ENCODE measurements around the gene CA10. TPM values are rescaled to one million over a fixed set of nuclear protein-coding genes. Genes with fewer than 3 reads are reported as not detected.

Gene CA10
- total RNA-seq, 1 experiment from 2014 or later: not detected

DNA sequence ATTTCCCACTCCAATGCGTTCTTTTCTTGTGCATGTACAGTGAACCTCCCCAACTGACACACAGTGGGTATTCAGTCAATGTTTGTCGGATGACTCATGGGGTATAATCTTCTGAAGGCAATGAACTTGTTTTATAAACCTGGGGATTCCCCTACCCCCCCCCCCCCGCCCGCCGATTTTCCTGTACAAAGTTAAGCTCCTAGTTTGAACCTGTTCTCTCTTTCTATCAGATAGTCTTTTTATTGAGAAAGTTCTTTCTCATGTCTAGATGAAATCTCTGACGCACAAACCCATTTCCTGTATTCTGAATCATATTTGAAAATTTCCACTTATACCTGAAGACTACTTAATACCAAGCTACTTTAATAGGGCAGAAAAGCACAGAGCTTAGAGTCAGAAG lies 338.3 kb downstream of the CA10 start:
- TF ChIP-seq, protein P1, sequence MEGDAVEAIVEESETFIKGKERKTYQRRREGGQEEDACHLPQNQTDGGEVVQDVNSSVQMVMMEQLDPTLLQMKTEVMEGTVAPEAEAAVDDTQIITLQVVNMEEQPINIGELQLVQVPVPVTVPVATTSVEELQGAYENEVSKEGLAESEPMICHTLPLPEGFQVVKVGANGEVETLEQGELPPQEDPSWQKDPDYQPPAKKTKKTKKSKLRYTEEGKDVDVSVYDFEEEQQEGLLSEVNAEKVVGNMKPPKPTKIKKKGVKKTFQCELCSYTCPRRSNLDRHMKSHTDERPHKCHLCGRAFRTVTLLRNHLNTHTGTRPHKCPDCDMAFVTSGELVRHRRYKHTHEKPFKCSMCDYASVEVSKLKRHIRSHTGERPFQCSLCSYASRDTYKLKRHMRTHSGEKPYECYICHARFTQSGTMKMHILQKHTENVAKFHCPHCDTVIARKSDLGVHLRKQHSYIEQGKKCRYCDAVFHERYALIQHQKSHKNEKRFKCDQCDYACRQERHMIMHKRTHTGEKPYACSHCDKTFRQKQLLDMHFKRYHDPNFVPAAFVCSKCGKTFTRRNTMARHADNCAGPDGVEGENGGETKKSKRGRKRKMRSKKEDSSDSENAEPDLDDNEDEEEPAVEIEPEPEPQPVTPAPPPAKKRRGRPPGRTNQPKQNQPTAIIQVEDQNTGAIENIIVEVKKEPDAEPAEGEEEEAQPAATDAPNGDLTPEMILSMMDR (IDR thresholded peaks at IDR 0.05; ENCODE audit: unreplicated experiment): no peak
- intact Hi-C loops (cut with micrococcal nuclease; ENCODE audit: unreplicated experiment): no loop called here
- Mint-ChIP-seq H3K36me3 (ENCODE audit: insufficient read depth, unreplicated experiment) (no peaks in the 10 kb centered on the region), H3K9me3 (ENCODE audit: low read depth, unreplicated experiment) (peaks cover 2% of the 10 kb centered on the region), H3K27ac (ENCODE audit: unreplicated experiment) (no peak overlapping the region), H3K4me1 (ENCODE audit: low read depth, unreplicated experiment) (peaks cover 36% of the 10 kb centered on the region), H3K4me3 (ENCODE audit: low read depth, unreplicated experiment) (no peak overlapping the region), H3K27me3 (ENCODE audit: unreplicated experiment) (peaks cover 23% of the 10 kb centered on the region)
- peak; percentile 55 for DNase-seq
- no TSS peak for BruUV-seq (replicated peaks)
- CTCF ChIA-PET: interaction anchor here (0.6 to 1.7 kb wide), 9 partner anchors 9 to 777 kb away, joined by 3 to 11 read pairs (median 4); no protein-coding TSS in a partner anchor

DNA sequence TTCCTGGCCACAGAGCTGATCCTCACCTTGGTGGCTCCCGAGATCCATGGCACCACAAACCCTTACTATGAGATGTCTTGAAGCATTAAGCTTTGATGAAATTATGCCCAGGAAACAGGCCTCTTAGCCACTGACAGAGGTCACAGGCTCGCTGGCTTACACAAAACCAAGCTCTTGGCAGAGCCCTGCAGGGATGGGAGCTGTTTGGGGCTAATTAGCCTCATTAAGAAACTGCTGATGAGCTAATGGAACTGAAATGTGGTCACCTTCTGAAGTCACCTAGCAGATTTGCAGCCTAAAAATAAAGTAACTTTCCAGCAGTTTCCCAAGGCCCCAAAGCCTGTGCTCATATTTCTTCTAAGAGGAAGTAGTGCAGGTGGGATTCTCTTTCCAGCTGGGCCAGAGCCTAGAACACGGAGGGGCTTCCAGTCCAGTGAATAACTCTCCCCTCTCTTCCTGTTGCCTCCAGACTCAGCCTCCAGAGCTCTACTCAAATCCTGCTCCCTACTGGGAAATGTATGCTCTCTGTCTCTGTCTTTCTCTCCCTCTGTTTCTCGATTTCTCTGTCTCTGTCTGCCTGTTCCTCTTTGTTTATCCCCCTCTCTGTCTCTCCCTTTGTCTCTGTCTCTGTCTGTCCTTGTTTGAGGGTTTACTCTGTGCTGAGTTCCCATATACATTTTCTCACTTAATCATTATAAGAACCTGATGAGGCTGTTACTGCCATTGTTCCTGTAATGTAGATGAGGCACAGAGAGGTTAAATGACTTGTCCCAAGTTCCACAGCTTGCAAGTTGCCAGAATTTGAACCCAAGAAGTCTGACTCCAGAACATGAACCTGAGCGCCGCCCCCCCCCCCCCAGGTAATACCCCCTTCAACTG lies 338.9 kb downstream of the CA10 start:
- CTCF ChIA-PET: interaction anchor here (1.5 kb wide), 1 partner anchor 9 kb away, joined by 3 read pairs; no protein-coding TSS in a partner anchor
- no peak overlapping the region for H3K4me3 Mint-ChIP-seq (ENCODE audit: low read depth, unreplicated experiment)
- no TSS peak for BruUV-seq (replicated peaks)
- intact Hi-C loops (cut with micrococcal nuclease; ENCODE audit: unreplicated experiment): no loop called here
- H3K27ac Mint-ChIP-seq (ENCODE audit: unreplicated experiment): no peak overlapping the region
- no peaks in the 10 kb centered on the region for H3K36me3 Mint-ChIP-seq (ENCODE audit: insufficient read depth, unreplicated experiment)
- H3K4me1 Mint-ChIP-seq (ENCODE audit: low read depth, unreplicated experiment): peaks cover 43% of the 10 kb centered on the region
- H3K9me3 Mint-ChIP-seq (ENCODE audit: low read depth, unreplicated experiment): peaks cover 2% of the 10 kb centered on the region
- no peak for DNase-seq
- peaks cover 23% of the 10 kb centered on the region for H3K27me3 Mint-ChIP-seq (ENCODE audit: unreplicated experiment)
- TF ChIP-seq, protein P1 (IDR thresholded peaks at IDR 0.05; ENCODE audit: unreplicated experiment): no peak

DNA sequence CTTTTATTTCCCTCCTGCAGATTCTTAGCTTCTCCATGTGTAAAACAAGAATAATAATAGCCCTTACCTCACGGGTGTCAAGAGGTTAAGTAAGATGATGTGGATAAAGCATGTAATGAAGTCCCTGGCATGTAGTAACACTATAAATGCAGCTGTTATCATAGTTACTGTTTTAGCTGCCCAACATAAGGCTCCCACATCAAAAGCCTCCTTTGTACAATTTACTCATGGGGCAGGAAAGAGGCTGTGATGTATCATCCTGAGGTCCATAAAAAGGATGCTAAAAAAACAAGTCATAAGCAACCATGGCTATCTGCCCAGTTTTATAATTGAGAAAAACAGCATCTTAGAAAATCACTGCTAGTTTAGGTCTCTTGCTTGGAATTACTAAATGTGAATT lies 339.7 kb downstream of the CA10 start:
- intact Hi-C loops (cut with micrococcal nuclease; ENCODE audit: unreplicated experiment): no loop called here
- H3K27ac Mint-ChIP-seq (ENCODE audit: unreplicated experiment): no peak overlapping the region
- TF ChIP-seq, protein P1 (IDR thresholded peaks at IDR 0.05; ENCODE audit: unreplicated experiment): no peak

DNA sequence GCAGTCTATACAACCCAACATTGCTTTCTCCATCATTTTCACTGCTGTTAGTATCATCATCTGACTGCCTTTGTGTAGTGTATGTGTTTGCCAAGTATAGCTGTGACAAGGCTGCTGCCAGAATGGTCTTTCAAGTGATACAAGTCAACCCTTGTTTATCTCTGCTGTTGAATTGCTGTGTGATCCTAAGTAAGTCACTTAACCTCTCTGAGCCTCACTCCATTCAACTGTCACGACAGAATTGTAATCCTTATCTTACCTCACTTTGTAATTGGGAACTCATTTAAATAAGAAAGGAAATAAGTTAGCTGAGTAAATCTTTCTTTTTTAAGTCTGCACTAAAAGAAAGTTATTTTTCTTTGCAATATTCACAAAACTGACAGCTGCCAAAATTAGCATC lies 340.6 kb downstream of the CA10 start:
- no peak overlapping the region for H3K4me3 Mint-ChIP-seq (ENCODE audit: low read depth, unreplicated experiment)
- intact Hi-C loops (cut with micrococcal nuclease; ENCODE audit: unreplicated experiment): no loop called here
- no peak overlapping the region for H3K27ac Mint-ChIP-seq (ENCODE audit: unreplicated experiment)
- DNase-seq: no peak
- peaks cover 2% of the 10 kb centered on the region for H3K9me3 Mint-ChIP-seq (ENCODE audit: low read depth, unreplicated experiment)
- H3K36me3 Mint-ChIP-seq (ENCODE audit: insufficient read depth, unreplicated experiment): no peaks in the 10 kb centered on the region
- no TSS peak for BruUV-seq (replicated peaks)
- peaks cover 45% of the 10 kb centered on the region for H3K4me1 Mint-ChIP-seq (ENCODE audit: low read depth, unreplicated experiment)
- CTCF ChIA-PET: interaction anchor here (1.4 kb wide), 1 partner anchor 54 kb away, joined by 3 read pairs; no protein-coding TSS in a partner anchor
- H3K27me3 Mint-ChIP-seq (ENCODE audit: unreplicated experiment): peaks cover 22% of the 10 kb centered on the region
- TF ChIP-seq, protein P1 (IDR thresholded peaks at IDR 0.05; ENCODE audit: unreplicated experiment): no peak

More for the DNA sequence above, 339.7 kb downstream of the CA10 start:
- H3K4me1 Mint-ChIP-seq (ENCODE audit: low read depth, unreplicated experiment): peaks cover 45% of the 10 kb centered on the region
- peaks cover 23% of the 10 kb centered on the region for H3K27me3 Mint-ChIP-seq (ENCODE audit: unreplicated experiment)
- H3K4me3 Mint-ChIP-seq (ENCODE audit: low read depth, unreplicated experiment): no peak overlapping the region
- CTCF ChIA-PET: interaction anchor here (0.5 to 1.4 kb wide), 2 partner anchors 21 to 54 kb away, joined by 3 read pairs; no protein-coding TSS in a partner anchor
- no peak for DNase-seq
- peaks cover 2% of the 10 kb centered on the region for H3K9me3 Mint-ChIP-seq (ENCODE audit: low read depth, unreplicated experiment)
- BruUV-seq (replicated peaks): no TSS peak
- H3K36me3 Mint-ChIP-seq (ENCODE audit: insufficient read depth, unreplicated experiment): no peaks in the 10 kb centered on the region

All from Calu3 (cell line).